GM21447 (cell line): ENCODE results near the gene ANKS3.

Experiments used
- ATAC-seq: cut with Tn5 transposase; IDR thresholded peaks from one replicate; pipeline ENCODE4 v1.9.1; 2021; ENCODE audit not compliant: unreplicated experiment

ANKS3 gene

DNA sequence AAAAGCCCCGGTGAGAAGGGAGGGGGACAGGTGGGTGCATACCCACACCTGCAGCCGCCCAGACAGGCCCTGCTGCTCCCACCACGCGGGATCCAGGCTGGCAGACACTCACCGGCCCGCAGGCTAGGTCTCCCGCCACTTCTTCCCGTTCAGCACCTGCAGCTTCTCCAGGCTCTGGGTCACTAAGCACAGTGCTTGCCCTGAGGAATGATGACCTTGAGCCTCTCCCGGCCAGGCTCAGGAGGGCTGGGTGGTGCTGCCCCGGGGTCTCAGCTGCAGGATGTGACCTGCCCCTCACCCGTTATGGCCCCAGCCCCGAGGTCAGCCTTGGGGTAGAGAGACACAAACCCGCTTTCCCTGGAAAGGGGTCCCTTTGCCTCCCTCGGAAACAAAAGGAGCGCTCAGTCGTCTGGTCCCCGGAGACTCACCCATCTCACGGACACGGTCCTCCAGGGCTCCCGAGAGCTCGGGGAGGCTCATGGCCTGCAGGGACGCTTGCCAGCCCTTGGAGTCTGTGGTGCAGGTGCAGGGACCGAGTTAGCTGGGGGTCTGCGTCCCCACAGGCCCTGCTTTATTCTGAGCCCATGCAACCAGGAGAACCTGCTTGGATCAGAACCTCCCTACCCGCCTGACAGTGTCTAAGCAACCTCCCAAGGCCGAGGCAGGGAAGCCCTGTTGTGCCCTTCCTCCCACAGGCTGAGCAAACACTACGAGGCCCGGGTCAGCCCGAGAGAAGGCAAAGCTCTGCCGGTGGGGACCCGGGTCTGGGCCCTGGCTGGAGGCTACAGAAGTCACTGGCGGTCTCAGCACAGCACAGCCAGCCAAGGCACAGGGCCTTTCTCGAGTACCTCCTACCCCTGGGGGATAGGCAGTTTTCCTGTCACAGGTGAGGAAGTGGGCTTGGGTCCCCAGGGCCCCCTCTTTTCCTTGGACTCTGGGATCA, 36.9 kb downstream of the ANKS3 start:
- no peak for ATAC-seq

GRCh38 chr16:4696172-4696904, 37.7 kb downstream of the ANKS3 start:
- ATAC-seq, result no peak

DNA sequence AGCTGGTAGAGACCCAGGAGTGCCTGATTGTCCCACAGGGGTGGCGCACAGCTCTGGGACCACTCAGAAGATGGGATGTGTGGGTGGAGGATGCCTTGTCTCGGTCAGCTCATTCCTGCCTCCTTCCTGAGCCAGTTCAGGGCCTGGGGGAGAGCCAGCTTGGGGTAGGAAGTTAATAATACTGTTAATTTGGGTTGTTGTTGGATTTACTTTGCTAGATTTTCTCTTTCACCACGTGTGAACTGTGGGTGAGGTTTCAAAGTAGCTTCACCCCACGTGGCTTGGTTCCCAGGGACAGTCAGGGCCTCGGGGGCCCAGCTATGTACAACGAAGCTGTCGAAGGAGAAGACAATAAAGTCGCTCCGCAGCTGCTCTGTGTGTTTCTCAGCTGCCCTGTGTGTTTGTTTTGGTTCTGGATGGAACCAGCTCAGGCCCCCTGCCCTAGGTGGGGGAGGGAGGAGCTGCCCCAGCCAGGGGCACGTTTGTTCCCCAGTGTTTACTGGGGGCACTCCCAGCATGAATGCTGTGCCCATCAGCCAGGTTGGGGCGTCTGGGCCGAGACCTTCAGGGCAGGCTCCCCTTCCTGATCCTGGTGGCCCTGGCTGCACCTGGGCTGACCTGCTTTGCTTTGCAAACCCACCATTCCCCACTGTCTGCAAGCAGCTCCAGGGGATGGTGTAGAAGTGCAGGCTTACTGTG, 38.4 kb downstream of the ANKS3 start:
- no peak for ATAC-seq

DNA sequence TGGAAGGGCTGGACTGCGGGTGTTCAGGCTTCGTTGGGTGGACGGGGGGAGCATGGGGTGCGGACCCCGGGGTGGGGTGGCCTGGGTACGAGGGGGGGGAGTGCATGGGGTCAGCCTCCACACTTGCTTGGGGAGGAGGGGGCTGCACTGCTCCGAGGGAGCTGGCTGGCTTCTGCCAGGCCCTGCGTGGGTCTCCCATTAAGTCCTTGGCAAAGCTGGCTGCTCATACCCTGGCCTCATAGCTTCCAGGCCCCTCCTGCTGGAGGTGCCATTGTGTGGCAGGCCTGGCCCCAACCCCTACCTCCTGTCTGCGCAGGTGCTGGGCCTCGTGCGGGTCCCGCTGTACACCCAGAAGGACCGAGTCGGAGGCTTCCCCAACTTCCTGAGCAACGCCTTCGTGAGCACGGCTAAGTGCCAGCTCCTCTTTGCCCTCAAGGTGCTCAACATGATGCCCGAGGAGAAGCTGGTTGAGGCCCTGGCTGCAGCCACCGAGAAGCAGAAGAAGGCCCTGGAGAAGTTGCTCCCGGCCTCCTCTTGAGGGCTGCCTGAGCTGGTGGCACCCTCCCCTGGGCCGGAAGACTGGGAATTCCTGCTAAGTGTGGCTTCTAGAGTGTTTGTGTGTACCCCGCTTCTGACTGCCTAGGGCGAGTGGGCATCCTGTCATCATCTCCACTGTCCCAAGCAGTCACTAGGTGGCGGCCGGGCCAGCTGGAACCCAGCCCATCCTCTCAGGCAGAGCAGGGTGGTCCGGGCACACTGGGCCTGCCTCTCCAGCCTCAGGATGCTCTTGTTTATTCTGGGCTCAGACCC, 39.2 kb downstream of the ANKS3 start:
- ATAC-seq, result no peak

- no peak for ATAC-seq
These were observed 40.0 kb downstream of the ANKS3 start for GRCh38 chr16:4693956-4694641.

DNA sequence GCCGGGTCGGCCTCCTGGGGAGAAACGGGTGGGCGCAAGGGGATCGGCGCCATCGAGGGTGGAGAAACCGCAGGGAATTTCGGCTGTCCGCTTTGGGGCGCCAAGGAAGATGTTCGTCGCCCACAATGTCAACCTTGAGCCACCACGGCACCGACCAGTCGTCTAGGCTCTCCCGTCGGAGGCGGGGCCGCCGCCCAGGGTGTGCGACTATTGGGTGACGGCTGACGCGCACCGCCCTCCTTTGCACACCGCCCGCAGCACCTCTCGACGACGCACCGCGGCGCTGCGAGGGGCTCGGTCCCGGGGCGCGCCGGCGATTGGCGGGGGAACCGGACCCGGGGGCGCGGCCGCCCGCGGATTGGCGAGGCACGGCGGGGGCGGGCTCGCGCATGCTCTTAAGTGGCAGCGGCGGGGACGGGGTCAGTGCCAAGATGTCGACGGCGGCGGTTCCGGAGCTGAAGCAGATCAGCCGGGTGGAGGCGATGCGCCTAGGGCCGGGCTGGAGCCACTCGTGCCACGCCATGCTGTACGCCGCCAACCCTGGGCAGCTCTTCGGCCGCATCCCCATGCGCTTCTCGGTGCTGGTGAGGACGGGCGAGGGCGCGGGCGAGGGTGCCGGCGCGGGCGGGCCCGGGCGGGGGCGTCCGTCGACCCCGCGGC, 40.6 kb downstream of the ANKS3 start, which contains the start of gene NUDT16L1:
TSS of gene NUDT16L1 (plus strand) at position 267 of the 660 bp plus-strand sequence. CDS start at position 432, 165 bp downstream.
- peak; percentile 90 for ATAC-seq

DNA sequence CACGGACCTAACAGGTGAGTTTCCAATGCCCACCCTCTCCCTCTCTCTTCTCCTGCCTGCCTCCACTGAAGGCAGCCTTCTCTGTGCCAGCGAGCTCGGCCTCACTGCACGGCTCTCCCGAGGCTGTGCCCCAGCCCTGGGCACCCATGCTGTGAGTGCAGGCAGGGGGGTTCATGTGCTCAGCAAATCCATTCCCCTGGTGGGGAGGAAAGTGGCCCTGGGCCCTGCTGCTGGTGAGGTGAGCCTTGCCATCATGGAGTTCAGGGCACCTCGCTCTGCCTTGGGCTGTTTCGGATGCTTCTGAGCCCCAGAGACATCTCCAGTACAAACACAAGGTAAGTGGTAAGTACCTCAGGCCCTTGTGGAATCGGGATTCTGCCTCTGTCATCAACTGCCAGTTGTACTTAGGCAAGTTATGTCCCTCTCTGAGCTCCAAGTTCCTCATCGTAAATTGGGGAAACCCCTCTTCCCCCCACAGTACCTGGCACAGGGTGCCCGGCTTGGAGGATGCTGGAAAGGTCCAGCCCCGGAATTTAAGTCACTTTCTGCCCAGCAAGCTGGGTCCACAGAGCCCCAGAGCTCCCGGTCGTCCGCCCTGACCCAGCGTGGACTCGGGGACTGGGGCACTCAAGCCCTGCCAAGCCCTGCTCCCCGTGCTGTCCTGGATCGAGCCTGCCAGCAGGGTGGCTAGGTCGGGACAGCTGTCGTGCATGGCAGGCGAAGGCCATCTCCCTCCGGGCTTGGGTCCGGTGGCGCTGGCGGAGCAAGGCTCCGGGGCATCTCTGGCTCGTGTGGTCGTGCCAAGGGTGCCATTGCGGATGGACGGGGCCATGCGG, 41.4 kb downstream of the ANKS3 start:
- peak; percentile 17 for ATAC-seq

DNA sequence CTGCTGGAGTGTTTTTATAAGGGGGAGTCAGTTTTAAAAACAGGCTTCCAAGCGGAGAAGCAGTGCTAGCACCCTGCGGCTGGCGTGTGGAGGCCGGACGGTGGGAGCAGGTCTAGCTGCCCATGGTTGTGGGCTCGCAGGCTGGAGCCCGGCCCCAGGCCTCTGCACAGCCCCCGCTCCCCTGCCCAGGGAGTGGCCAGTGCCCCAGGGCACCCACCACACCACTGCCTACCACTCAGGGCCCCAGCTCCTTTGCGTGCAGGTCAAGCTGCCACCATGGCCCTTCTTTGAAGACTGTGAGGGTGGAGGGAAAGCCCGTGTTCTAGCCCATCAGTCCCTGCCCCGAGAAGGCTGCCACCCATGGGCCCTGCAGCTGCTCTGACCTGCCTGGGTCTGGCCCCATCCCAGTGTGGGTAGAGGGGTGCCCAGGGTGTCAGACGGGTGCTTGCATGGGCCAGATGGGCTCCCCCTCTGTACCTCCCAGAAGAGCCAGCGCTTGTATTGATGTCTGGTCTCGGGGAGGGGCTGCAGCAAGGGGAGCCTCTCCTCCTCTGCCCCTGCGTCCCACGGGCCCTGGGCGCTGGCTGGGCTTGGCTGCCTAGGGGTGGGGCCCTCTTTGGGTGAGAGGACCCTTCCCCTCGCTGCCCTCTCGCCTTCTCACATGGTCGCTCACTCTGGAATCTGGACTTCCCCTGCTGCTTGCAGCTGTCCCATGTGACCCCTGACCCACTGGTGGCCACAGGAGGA, 42.2 kb downstream of the ANKS3 start:
- ATAC-seq, result no peak

GRCh38 chr16:4690946-4691665, 43.0 kb downstream of the ANKS3 start:
- ATAC-seq, result no peak

GRCh38 chr16:4689864-4690704, 44.0 kb downstream of the ANKS3 start:
- no peak for ATAC-seq

- ATAC-seq, result no peak
These were observed 44.9 kb downstream of the ANKS3 start for GRCh38 chr16:4689091-4689671.

DNA sequence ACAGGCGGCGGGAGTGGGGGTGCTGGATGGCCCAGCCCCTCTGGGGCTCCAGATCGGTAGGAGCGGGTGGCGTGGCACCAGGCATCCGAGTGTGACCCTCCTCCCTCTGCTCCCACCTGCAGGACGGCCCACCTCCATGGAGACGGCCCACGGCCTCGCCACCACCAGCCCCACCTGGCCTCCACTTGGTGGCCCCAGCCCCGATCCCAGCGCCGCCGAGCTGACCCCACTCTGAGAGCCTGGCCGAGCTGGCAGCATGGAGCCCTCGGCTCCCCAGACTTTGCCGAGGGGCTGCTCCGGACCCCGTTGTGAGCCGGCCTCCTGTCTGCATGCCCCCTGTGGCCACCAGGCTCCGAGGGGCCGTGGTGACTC, 45.4 kb downstream of the ANKS3 start:
- ATAC-seq, result no peak

- ATAC-seq, result no peak
These were observed 46.0 kb downstream of the ANKS3 start for GRCh38 chr16:4687946-4688673.

GRCh38 chr16:4687416-4687815, 46.7 kb downstream of the ANKS3 start:
- ATAC-seq, result no peak

DNA sequence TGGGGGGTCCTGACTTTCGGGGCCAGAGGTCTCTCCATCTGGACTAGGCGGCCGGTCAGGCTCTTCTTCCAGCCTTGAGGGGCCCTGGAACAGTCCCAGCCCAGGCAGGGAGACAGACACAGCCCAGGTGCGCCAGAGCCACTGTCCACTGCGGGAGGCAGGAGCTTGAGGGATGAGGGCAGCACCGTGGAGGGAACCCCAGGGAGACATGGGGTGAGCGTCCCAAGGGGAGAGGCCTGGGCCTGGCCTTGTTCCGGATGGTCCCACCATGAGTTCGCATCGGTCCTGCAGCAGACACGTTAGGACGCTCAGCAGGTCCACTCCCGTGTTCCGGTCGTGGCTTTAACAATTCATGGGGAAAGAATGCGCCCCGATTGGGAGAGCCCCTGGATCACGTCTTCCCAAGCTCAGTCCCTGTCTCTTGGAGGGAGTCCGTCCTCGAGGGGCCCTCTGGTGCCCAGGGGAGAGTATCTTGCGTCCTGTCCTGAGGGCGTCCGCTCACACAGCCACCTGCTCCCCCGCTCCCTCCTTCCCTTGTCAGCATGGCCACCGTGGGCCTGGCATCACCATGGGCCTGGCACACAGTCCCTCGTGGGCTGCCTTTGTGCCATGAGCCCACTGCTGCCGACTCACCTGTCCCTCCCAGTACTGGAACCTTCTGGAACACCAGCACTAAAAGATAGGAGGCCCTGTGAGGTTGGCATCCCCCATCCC, 47.4 kb downstream of the ANKS3 start:
- no peak for ATAC-seq
